ENCODE results near the gene CRY2.

The CRY2 gene

GRCh38 chr11:45850446-45850845 lies 3.2 kb downstream of the CRY2 start:
- DNase-seq: no peak

DNA sequence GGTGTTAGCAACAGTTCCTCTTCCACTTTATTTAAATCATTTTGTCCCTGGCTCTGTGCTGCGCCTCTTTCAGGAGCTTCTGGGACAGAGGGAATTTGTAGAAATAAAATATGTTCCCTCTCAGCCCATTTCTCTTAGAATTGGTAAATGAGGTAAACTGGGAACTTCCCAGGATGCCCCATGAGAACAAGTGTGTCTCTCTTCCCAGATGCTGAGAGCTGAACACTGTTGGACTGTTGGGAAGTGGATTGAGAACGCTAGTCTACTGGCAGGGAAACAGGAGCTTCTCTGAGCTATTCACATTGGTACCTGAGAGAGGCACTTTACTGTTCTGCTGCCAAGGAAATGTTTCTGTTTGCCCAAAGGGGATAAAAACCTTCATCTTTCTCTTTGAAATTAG lies 4.0 kb downstream of the CRY2 start:
- no peak for DNase-seq

- no peak for DNase-seq
Measured at GRCh38 chr11:45852018-45852711, 4.9 kb downstream of the CRY2 start.

DNA sequence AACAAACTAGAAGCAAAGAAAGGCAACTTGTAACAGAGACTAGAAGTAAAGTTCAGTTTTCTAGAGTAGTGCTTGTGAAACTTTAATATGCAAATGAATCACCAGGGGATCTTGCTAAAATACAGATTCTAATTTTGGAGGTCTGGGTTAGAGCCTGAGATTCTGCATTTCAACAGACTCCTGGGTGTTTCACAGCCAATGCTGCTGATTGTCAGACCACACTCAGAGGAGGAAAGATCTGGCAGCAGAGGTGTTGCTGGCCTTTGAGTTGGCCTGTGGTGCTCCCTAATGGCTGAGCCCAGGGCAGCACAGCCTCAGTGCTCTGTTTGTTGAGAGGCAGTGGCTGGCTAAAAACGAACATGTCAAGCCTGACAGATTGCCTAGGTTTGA lies 5.4 kb downstream of the CRY2 start:
- DNase-seq: no peak

DNA sequence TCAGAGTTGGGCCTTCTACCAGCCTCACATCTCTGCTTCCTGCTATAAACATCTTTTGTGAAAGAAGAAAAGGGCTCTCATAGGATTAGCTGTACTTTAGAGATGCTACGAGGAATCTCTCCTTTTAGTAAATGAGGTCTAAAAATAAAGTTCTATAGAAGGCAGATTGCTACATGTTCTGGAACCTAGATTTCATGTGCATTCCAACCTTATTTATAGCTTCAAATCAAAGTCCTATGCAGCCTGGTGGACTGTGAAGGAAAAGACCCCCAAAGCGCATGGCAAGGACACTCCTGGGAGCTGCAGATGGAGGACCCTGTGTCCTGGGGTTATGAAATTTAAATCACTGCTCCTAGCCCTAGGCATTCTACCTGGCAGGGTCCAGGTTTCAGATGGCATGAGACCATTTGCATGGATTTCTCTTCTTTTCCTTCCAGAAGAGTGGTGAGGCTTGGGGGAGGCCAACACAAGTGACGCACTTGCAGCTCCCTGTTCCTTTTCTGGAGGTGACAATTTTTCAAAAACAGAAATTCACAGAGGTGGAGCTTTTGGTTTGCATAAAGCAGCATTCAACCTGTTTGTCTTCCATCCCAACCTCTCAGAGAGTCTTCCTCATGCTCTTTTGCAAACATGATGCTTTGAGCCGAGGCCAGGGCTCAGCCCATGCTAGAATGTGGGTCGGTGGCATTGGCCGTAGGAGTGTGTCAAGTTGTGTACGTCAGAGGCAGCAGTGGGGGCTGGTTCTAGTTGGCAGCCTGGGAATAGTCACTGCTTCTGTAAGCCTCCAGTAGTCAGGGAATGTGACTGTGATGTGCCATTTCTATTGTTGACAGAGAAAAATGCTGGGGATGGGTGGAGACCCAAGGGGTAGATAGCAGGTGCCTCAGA lies 6.3 kb downstream of the CRY2 start:
- no peak for DNase-seq

DNA sequence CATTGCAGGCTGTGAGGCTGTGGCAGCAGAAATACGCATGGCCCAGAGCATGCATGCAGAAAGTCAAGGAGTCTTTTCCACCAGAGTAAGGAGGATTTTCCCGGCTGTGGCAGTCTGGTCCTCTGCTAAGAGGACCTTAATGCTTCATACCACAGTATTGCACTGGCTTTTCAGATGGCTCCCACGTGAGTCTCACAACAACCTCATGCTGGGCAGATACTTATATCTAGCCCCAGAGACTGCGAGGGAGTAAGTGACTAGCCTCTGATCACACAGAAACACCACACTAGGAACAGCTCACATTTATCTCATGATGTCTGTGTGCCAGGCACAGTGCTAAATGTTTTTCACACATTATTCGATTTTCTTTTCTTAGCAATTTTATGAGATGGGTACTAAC lies 8.0 kb downstream of the CRY2 start:
- no peak for DNase-seq

- DNase-seq: no peak
Measured at GRCh38 chr11:45856044-45856468, 8.8 kb downstream of the CRY2 start.

GRCh38 chr11:45857961-45858474 lies 10.7 kb downstream of the CRY2 start:
- DNase-seq: no peak

DNA sequence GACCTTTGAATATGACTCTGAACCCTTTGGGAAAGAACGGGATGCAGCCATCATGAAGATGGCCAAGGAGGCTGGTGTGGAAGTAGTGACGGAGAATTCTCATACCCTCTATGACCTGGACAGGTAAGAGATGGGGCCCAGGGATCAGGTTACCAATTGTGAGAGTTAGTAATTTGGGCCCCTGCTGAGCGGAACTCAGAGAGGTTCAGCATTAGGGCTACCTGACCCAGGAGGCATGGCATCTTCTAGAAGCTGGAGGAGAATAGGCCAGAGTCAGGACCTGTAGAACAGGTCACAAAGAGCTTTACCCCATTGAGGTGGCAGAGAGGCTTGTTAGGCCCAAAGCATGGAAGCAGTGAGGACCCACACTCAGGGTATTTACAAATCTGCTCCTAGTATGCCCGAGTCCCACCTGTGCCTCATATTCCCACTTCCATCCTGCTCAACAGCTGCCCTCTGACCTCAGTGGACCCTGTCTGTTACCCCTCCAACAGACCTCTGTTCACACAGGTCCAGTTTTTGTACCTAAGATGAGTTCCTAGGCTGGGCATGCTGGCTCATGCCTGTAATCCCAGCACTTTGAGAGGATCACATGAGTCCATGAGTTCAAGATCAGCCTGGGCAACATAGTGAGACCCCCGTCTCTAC lies 11.6 kb downstream of the CRY2 start:
- no peak for DNase-seq

- DNase-seq: no peak
Measured at GRCh38 chr11:45859661-45860140, 12.4 kb downstream of the CRY2 start.

DNA sequence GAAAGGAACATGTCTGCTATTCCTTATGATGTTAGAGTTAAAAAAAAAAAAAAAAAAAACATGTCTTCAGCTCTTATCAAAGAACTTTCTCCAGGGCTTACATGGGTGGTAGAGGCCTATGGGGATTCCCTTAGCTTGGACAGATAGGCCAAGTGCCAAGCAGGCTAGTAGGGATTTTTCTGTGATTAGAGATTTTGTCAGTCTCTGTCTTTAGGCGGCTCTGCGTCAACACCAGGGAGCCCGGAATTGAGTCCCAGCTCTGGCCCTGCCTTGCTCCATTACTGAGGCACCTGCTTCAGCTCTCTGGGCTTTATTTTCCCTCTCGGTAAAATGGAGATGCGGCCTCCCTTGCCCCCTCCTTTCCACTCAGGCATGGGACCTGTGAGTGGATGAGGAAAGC lies 13.1 kb downstream of the CRY2 start:
- DNase-seq: no peak

DNA sequence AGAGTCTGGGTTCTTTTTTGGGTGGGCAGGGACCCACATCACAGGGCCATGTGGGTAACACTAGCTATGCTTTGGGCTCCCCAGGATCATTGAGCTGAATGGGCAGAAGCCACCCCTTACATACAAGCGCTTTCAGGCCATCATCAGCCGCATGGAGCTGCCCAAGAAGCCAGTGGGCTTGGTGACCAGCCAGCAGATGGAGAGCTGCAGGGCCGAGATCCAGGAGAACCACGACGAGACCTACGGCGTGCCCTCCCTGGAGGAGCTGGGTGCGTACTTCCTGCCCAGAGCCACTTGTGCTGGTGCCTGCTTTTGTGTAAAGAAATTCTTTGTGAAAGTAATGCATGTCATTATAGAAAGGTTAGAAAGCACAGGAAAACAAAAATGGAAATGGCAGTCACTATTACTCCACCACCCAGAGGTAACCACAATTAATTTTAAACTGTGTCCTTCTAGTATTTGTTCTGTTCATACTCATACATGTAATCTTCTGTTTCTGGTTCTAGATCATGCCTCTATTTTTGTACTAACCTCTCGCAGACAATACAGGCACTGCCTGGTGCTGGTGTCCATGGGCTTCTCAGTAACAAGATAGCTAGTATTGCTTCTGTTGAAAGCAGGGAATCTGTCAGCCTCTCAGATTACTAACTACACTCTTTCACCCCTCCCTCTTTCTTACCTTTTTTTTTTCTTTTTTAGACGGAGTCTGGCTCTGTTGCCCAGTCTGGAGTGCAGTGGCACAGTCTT lies 13.7 kb downstream of the CRY2 start:
- DNase-seq: no peak

DNA sequence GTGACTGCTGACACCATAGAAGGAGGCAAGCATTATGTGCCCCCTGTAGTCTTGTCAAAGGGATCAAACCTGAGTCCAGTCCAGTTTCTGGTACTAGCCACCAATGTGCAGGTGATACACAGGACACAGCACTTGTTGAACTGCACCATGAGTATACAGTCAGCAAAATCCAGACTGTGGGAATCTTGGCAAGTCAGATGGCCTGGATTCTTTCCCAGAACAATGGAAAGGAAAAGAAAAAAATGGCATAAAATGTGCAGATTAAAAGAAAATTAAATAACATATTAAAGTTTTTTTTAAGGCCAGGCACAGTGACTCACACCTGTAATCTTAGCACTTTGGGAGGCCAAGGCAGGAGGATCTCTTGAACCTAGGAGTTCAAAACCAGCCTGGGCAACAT lies 16.8 kb downstream of the CRY2 start:
- DNase-seq: no peak

GRCh38 chr11:45869551-45869950 lies 22.3 kb downstream of the CRY2 start:
- no peak for DNase-seq

DNA sequence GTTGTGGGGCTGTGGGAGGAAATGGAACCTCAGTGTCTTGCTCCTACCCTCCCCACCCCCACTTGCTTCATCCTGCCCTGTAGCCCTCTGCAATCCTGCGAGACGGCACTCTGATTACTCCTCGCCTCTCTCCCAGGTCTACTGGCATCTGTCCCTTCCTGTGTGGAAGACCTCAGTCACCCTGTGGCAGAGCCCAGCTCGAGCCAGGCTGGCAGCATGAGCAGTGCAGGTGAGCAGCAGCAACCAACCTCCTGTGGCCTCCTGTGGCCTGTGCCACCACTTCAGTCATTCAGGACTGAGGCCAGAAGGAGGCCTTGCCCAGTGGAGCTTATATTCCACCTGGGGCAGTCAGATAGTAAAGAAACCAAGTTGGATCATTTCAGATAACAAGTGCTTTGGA lies 23.4 kb downstream of the CRY2 start:
- no peak for DNase-seq

DNA sequence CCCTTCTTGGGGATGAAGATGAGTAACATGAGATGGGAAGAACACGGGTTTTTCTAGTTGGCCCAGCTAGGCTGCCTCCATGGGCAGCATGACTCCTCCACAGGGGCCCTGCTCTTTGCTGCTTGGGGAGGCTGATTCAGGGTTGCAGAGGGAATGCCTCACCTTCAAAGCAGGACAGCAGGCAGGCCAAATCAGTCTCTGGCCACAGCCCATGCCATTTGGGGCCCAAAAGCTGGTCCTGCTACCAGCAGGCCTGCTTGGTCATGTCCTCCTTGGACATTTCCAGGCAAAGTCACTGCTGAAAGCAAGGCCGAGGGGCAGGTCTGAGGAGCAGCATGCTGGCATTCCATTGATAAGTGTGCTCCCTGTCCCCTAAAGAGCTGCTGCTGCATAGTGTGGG lies 24.4 kb downstream of the CRY2 start:
- no peak for DNase-seq

DNA sequence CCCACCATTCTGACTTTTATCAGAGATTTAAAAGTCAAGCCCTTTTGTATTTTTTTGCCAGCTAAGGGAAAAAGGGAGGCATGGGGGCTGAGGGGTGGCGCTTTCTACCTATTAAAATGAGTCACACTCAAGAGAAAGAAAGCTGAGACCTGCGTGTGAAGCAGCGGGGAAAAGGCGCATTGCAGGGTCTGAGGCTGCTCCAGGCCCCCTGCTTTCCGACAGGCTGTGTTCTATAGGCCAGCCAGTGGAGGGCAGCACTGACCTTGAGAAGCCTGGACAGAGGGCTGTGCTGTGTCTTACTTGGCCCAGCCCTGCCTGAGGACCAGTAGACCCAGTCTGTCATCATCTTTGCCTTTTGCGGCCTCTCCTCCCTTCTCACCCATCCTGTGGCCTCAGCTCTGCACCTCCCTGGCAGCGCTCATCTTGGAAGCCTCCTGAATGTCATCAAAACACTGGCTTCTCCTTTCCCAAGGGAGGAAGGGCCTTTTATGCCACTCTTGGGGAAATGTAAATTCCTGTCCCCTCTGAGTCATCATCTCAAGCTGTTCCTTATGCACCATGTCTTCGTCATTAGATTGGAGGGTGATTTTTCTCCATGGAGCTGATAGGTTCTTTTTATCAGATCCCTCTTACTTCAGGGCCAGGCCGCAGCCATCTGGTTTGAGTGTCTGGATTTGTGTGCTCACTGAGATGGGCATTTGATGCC lies 25.5 kb downstream of the CRY2 start:
- no peak for DNase-seq

DNA sequence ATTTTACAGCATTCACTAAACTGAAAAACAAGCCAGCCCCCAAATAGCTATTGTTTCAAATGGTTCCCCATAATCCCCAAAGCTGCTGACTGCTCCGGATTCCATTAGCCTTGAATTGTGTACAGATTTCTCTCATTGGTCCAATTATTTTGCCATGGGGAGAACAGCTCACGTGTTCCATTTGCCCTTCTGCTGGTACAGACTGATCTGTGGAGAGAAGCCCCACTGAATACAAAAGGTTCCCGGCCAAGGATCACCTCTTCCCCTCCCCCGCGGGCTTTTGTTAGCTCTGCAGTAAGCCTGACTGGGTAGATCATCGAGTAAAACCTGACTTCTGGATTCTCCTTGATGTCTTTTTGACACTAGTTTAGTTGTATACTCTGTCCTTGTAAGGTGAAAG lies 29.1 kb downstream of the CRY2 start:
- no peak for DNase-seq

- DNase-seq: no peak
Measured at GRCh38 chr11:45877221-45877620, 29.9 kb downstream of the CRY2 start.

- no peak for DNase-seq
Measured at GRCh38 chr11:45877845-45878244, 30.6 kb downstream of the CRY2 start.

GRCh38 chr11:45879803-45880686 lies 32.8 kb downstream of the CRY2 start:
- DNase-seq: no peak
